ENCODE measurements around the gene APOL6.

The APOL6 gene

GRCh38 chr22:35638001-35638400, 10.2 kb upstream of the APOL6 start:
- no peak for DNase-seq (ENCODE audit: low read depth)
- H3K4me3 ChIP-seq (ENCODE audit: low read depth, low read length): no peak overlapping the region
- no peak for TF ChIP-seq CTCF (IDR thresholded peaks at IDR 0.05; ENCODE audit: low read depth, low read length, missing control alignments)

- no peak for TF ChIP-seq CTCF (IDR thresholded peaks at IDR 0.05; ENCODE audit: low read depth, low read length, missing control alignments)
- H3K4me3 ChIP-seq (ENCODE audit: low read depth, low read length): no peak overlapping the region
- DNase-seq (ENCODE audit: low read depth): no peak
Observed at GRCh38 chr22:35638410-35638809, 9.8 kb upstream of the APOL6 start.

- TF ChIP-seq CTCF (IDR thresholded peaks at IDR 0.05; ENCODE audit: low read depth, low read length, missing control alignments): no peak
- DNase-seq (ENCODE audit: low read depth): no peak
- H3K4me3 ChIP-seq (ENCODE audit: low read depth, low read length): no peak overlapping the region
Observed at GRCh38 chr22:35641494-35642120, 6.6 kb upstream of the APOL6 start.

GRCh38 chr22:35642305-35642741, 5.9 kb upstream of the APOL6 start:
- DNase-seq (ENCODE audit: low read depth): no peak
- no peak for TF ChIP-seq CTCF (IDR thresholded peaks at IDR 0.05; ENCODE audit: low read depth, low read length, missing control alignments)

GRCh38 chr22:35643991-35644390, 4.3 kb upstream of the APOL6 start:
- TF ChIP-seq CTCF (IDR thresholded peaks at IDR 0.05; ENCODE audit: low read depth, low read length, missing control alignments): no peak
- DNase-seq (ENCODE audit: low read depth): no peak

More at GRCh38 chr22:35642305-35642741, 5.9 kb upstream of the APOL6 start:
- no peak overlapping the region for H3K4me3 ChIP-seq (ENCODE audit: low read depth, low read length)

GRCh38 chr22:35645646-35646045, 2.6 kb upstream of the APOL6 start:
- DNase-seq (ENCODE audit: low read depth): no peak
- TF ChIP-seq CTCF (IDR thresholded peaks at IDR 0.05; ENCODE audit: low read depth, low read length, missing control alignments): no peak
- no peak overlapping the region for H3K4me3 ChIP-seq (ENCODE audit: low read depth, low read length)

More at GRCh38 chr22:35643991-35644390, 4.3 kb upstream of the APOL6 start:
- no peak overlapping the region for H3K4me3 ChIP-seq (ENCODE audit: low read depth, low read length)

GRCh38 chr22:35649026-35649553, 844 bp downstream of the APOL6 start:
- TF ChIP-seq CTCF (IDR thresholded peaks at IDR 0.05; ENCODE audit: low read depth, low read length, missing control alignments): no peak
- H3K4me3 ChIP-seq (ENCODE audit: low read depth, low read length): peak overlapping the region; percentile 79
- DNase-seq (ENCODE audit: low read depth): no peak
